Measurements from ENCODE around the gene CTDSPL. TPM values are rescaled to one million over a fixed set of nuclear protein-coding genes. Genes with fewer than 3 reads are reported as not detected.

The CTDSPL gene
- polyA plus RNA-seq, 1 of the 3 experiments (the other 2 are of a cell fraction) = 22.1 TPM

DNA sequence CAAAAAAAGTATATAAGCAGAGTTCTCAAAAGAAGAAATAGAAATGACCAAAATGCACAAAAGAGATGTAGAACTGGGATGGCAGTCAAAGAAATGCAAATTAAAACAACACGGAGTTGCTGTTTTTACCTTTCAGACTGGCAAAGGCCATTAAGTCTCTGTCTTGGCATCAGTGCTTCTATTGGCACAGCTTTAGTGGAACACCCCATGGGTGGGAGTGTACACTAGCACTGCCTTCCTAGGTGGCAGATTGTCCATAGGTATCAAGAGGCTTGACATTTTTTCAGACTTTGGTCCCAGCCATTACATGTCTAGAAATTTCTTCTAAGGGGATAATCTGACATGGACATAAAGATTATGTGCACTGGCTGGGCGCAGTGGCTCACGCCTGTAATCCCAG lies 70.8 kb downstream of the CTDSPL start:
- CTCF ChIA-PET = no interaction called here

More for the DNA sequence above, 70.8 kb downstream of the CTDSPL start:
- Histone ChIP-seq H3K27me3 (ENCODE audit: insufficient read depth) (no peaks in the 10 kb centered on the region), H3F3A (replicated peaks; ENCODE audit: insufficient read depth) (peaks cover 21% of the 10 kb centered on the region), H3K79me2 (ENCODE audit: insufficient read depth) (peaks cover 75% of the 10 kb centered on the region), H3K9ac (no peak overlapping the region), H3K9me2 (no peaks in the 10 kb centered on the region), H3K4me2 (no peak overlapping the region), H3K4me3 (ENCODE audit: low read depth in 2 of 2, low read length in 1 of 2) (no peak overlapping the region), H3K4me1 (ENCODE audit: control insufficient read depth in 1 of 2, insufficient read depth in 2 of 2, low read depth in 1 of 2, low read length in 1 of 2) (peaks cover 22% of the 10 kb centered on the region in 2 experiments), H2AFZ (ENCODE audit: low read depth) (no peak overlapping the region), H3K36me3 (replicated peaks in 1 of 2; ENCODE audit: control insufficient read depth in 1 of 2, insufficient read depth in 2 of 2, low read length in 1 of 2) (peaks cover 0 to 15% of the 10 kb centered on the region in 2 experiments), H3K9me3 (no peaks in the 10 kb centered on the region), H3K27ac (ENCODE audit: low read depth in 2 of 2, low read length in 1 of 2) (no peak overlapping the region), H4K20me1 (ENCODE audit: insufficient read depth) (no peaks in the 10 kb centered on the region)
- TF ChIP-seq, protein P1, sequence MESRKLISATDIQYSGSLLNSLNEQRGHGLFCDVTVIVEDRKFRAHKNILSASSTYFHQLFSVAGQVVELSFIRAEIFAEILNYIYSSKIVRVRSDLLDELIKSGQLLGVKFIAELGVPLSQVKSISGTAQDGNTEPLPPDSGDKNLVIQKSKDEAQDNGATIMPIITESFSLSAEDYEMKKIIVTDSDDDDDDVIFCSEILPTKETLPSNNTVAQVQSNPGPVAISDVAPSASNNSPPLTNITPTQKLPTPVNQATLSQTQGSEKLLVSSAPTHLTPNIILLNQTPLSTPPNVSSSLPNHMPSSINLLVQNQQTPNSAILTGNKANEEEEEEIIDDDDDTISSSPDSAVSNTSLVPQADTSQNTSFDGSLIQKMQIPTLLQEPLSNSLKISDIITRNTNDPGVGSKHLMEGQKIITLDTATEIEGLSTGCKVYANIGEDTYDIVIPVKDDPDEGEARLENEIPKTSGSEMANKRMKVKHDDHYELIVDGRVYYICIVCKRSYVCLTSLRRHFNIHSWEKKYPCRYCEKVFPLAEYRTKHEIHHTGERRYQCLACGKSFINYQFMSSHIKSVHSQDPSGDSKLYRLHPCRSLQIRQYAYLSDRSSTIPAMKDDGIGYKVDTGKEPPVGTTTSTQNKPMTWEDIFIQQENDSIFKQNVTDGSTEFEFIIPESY (IDR thresholded peaks at IDR 0.05; ENCODE audit: borderline replicate concordance, low read depth) = no peak
- TF ChIP-seq TAF1 (IDR thresholded peaks at IDR 0.05; ENCODE audit: borderline replicate concordance, low read depth, low read length) = no peak
- TF ChIP-seq RFX5 (IDR thresholded peaks at IDR 0.05; ENCODE audit: low read length) = no peak
- TF ChIP-seq, protein P2, sequence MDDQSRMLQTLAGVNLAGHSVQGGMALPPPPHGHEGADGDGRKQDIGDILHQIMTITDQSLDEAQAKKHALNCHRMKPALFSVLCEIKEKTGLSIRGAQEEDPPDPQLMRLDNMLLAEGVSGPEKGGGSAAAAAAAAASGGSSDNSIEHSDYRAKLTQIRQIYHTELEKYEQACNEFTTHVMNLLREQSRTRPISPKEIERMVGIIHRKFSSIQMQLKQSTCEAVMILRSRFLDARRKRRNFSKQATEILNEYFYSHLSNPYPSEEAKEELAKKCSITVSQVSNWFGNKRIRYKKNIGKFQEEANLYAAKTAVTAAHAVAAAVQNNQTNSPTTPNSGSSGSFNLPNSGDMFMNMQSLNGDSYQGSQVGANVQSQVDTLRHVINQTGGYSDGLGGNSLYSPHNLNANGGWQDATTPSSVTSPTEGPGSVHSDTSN (IDR thresholded peaks at IDR 0.05) = no peak
- no peak for TF ChIP-seq JUND (IDR thresholded peaks at IDR 0.05)
- no peak for TF ChIP-seq YY1 (IDR thresholded peaks at IDR 0.05; ENCODE audit: low read depth)
- TF ChIP-seq SIN3A (IDR thresholded peaks at IDR 0.05; ENCODE audit: borderline replicate concordance, low read depth, low read length) = no peak
- no peak for TF ChIP-seq USF1 (IDR thresholded peaks at IDR 0.05; ENCODE audit: borderline replicate concordance, low read depth)
- no peak for TF ChIP-seq GATA2 (CRISPR knock-in tag; IDR thresholded peaks at IDR 0.05)
- no peak for TF ChIP-seq RXRA (IDR thresholded peaks at IDR 0.05; ENCODE audit: borderline replicate concordance, low read depth)
- TF ChIP-seq TEAD4 (IDR thresholded peaks at IDR 0.05; ENCODE audit: borderline replicate concordance, insufficient read depth) = no peak
- no peak for TF ChIP-seq POLR2AphosphoS5 (IDR thresholded peaks at IDR 0.05; ENCODE audit: low read depth, low read length)
- no peak for TF ChIP-seq USF2 (IDR thresholded peaks at IDR 0.05; ENCODE audit: borderline replicate concordance, low read depth, low read length)
- no peak for TF ChIP-seq GABPA (IDR thresholded peaks at IDR 0.05; ENCODE audit: low read depth)
- TF ChIP-seq MEF2A (IDR thresholded peaks at IDR 0.05; ENCODE audit: borderline replicate concordance, low read depth) = no peak
- TF ChIP-seq NFIC (IDR thresholded peaks at IDR 0.05; ENCODE audit: borderline replicate concordance) = no peak
- no peak for TF ChIP-seq TCF12 (IDR thresholded peaks at IDR 0.05)
- no peak for TF ChIP-seq FOSL2 (IDR thresholded peaks at IDR 0.05; ENCODE audit: borderline replicate concordance, low read depth)
- POLR2A ChIA-PET = no interaction called here
- DNase-seq = no peak
- 97% methylated on average over 3 of the region's 3 CpGs for WGBS (ENCODE audit: low lambda C conversion rate)

Measured in SK-N-SH (cell line).